ENCODE measurements around the gene SCN11A.

The SCN11A gene

DNA sequence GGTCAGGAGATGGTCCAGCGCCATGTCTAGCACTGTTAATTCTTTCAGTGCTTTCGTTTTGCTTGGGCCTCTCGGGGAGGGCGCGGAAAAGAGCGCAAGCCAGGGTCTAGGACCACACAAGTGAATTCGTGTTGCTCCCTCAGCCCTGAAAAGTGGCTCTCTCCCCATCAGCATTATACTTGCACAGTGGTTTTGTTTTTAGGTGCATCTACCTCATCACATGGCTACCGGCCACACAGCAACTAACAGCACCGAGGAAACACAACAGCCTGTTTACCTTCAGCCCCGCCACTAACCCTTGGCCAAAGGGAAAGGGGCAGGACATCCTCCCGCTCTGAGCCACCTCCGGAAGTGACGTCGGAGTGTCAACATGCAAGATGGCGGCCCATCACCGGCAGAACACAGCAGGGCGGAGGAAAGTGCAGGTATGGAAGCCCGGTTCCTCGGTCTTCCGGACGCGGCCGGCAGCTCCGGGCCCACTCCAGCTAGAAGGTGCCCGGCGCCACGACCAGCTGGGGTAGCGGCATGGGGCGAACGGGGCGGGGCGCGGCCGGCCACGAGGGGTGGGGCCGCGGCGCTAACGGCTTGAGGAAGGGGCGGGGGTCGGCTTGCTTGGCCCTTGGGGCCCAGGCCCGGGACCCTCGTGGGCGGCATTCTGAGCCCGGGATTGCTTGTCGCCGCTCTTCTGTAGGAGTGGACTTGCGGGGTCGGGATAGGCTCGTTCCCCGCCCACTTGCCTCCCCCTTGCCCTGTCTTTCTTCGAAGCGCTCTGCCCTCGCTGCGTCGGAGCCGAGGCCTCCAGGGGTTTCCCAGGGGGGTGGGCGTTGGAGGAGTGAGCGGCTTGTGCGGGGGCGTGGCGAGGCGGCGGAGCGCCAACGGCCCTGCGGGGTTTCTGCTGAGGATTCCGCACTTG, at the start of gene SCN11A, which contains the start of gene WDR48:
Gene SCN11A (minus strand): TSS at position 296 of the 913 bp plus-strand sequence. CDS start 101,582 bp downstream, outside the sequence.
Gene WDR48 (plus strand): TSS at position 368 of the 913 bp plus-strand sequence. CDS start 10 bp downstream, at position 378.
- DNase-seq: peak; percentile 95

DNA sequence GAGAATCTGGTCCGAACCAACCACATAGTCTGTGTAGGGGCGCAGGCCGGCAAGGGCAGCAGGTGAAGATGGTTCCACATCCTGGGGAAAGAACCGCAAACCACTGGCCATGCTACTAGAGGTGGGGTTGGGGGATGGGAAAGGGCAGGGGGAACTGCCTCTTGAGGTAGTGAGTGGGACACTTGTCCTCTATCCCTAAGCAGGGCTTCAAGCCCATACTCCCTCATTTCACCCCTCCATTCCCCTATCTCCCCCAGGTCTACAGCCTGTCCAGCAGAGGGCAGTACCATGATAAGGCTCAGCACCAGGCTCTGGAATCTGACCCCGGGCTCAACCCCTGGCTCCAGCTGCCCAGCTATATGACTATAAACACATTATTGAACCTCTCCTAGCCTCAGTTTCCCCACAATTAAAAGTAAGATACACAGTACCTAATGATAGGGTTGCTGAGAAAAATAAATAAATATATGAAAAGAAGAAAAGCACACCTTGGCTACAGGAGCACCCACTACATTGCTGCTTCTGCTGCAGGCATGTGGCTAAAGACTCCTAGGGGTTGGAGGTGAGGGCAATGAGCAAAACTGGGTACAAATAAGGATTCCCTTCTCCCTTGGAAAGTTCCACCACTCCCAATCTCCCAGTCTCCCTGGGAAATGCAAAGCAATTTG, 49.4 kb upstream of the SCN11A start:
- peak; percentile 58 for DNase-seq

- no peak for DNase-seq
Measured at GRCh38 chr3:39100500-39100886, 48.7 kb upstream of the SCN11A start.

DNA sequence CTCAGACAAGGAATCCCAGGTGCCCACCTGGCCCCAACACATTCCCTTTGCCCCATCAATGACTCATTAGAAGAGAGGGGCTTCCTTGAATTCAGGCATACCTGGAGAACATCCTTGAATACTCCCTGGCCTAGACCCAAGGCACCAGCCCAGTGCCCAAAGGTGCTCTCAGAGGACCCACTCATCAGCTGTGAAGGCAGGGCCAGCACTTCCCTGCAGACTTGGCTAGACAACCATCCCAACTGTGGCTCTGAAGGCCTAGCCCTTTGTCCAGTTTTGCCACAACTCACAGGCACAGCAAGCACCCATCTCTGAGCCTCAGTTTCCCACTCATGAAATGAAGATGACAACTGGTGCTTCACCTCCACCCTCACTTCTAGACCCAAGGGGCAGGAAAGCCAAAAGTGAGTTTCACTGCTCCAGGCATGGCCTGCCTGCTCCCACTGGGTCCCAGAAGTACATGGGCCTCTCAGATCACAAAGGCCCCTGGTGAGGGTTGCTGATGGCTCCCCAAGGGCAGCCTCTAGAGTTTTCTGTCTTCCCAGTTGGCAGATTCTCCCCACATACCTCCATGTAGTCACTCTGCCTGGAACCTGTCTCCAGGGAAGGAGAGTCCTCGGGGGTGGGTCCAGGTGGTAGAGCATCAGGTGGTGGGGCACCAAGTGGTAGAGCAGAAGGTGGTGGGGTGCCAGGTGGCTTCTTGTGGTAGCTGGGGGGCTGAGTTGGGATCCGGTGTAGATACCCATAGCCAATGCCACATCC, 48.2 kb upstream of the SCN11A start:
- no peak for DNase-seq

GRCh38 chr3:39099242-39099641, 47.5 kb upstream of the SCN11A start:
- no peak for DNase-seq

DNA sequence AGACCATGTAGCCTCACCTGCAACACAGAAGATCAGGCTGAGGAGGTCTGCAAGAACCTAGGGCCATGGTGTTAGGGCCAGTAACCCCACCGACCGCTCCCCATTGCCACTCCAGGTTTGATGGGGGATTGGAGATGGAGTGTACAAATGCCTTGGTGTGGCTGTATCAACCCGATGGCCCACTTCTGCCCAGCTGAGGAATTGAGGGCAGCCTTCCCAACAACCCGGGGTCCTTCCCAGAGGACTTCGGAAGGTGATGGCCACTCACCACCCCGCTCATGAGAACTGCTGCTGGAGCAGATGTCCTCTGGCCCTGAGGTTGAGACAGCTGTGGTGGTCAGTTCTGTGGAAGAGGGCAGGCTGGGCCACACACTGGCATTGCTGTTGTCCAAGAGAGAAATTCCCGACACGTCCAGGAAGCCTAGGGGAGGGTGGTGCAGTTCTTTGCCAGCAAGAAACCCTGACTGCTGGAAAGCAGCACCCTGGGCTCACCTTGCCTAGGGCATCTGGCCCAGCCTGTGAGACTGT, 46.8 kb upstream of the SCN11A start:
- DNase-seq: no peak

DNA sequence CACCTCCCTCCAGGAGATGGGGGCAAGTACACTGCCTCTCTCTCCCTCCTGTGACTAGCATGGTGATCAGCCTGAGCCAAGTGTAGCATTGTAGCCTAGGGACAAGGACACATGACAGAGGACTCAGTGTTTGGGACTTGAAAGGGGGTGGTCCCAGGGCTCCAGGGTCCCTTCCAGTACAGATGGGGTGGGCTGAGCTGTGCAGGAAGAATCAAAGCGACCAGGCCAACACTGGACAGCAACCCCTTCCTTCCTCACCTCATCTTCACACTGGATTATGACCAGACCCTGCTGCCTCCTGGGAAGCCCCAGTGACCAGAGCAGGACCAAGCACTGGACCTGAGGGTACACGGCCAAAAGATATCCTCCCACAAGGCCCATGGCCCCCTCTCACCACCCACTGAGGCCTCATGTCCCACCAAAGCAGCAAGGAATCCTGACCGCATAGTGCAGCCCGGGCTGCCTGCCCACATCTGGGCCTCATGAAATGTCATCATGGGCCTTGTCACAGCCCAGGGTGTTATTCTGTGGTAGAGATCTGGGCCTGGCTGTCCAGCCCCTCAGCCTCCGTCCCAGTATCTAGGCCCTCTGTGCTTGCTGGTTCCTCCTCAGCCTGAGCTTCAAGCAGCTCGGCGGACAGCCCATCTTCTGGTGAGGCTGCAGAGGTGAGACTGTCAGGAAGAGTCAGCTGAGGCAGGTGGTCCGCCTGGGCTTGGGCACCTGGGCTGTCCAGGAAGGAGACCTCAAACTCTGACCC, 46.1 kb upstream of the SCN11A start:
- DNase-seq: no peak

DNA sequence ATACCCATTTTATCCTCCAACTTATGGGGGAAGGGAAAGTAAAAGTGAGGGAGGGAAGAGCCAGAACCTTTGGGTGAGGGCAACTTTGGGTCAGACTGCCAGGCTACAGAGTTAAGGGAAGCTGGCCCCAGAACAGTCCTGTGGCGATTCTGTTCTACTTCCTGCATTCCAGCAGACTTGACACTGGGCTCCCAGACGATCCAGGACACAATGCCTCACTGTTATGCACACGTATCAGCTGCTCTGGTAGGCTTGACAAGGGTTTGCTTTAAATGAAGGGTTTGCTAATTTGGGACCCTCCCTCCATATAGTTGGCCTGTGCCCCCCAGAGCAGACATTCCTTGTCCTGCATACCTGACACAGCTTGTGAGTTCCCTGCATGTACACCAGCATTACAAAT, 45.0 kb upstream of the SCN11A start:
- no peak for DNase-seq

GRCh38 chr3:39095778-39096177, 44.0 kb upstream of the SCN11A start:
- DNase-seq: no peak

DNA sequence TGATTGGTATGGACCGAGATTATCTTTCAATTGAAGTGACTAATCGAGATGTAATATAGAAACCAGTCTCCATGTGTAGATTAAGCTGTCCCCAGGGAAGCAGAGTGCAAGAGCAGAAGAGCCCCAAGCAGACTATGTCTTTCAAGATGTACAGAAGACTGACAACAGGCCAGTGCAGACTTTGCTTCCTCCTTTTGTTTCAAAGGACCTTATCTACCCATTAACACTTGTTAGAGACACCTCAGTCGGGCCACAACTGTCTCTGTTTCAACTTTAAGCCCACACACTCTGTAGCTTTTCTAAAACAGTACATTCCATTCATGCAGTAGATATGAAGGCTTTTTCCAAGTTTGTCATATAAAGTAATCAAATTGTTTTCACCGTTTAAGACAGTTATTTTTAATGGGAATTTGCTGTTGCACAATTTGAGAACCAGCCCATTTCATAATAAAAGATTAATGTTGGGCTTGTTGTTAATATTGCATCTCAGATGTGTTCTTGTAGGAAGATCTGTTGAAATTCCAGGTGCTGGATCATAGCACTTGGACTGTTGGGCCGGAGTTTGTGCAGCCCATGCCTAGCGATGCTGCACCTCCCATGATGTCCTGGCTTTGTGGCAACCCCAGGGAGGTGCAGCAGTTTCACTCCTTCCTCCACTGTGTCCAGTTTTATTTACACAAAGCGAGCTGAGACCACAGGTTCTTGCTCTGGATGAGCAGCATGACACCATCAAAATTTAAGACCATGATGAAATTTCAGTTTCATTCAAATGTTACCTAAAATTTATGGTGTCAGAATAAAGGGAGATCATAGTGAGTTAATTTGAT, 43.3 kb upstream of the SCN11A start:
- no peak for DNase-seq

DNA sequence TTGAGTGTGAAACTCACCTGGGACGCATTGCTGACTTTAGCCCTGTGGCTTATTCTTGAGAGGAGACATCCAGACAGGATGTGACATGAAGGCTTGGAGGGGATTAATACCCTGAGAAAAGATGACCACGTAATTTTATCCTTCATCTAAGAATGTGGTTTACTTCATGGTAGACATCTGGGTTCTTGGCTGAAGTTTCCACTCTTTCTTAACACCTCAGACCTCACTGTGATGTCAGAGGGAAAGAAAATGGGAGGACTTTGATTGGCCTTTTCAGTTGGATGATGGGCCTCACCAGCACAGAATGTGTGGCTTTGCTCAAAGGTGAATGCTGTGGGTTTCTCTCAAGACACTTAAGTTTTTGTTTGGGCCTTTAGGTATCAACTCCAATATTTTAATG, 39.2 kb upstream of the SCN11A start:
- DNase-seq: no peak

- no peak for DNase-seq
Measured at GRCh38 chr3:39088889-39089288, 37.1 kb upstream of the SCN11A start.

DNA sequence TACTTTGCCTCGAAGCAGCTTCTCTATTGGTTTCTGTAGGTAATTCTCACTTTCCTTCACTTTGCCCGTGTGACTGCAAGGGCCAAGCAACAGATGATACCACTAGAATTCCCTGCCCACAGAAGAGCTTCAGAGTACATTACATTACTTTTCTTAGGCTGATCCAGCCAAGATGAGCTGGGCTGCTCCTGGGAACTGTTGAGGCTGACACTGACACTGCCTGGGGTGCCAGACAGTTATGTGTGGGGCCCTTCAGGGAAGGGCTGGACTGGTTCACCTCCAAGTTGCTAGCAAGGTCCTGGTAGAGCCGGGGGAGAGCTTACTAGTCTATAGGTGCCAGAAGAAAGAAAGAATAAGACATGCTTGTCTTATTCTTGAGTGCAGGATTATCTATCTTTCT, 36.7 kb upstream of the SCN11A start:
- DNase-seq: no peak

DNA sequence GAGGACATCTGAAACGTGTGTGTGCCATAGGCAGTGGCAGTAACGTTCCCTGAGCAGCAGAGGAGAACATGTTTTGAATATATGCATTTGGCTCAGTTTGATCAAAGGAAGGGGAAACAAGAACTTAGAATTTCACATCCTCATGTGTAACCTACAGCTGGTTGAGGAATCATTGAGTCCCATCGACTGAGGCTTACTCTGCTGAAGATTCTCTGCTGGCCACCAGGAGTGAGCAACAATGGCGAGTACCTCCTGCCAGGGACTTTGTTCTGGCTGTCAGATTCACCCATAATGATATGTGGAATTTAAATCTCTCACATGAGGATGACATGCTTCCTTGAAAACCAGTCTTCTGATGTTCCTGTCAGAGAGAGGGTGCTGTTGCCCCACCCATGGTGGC, 34.4 kb upstream of the SCN11A start:
- DNase-seq: no peak

DNA sequence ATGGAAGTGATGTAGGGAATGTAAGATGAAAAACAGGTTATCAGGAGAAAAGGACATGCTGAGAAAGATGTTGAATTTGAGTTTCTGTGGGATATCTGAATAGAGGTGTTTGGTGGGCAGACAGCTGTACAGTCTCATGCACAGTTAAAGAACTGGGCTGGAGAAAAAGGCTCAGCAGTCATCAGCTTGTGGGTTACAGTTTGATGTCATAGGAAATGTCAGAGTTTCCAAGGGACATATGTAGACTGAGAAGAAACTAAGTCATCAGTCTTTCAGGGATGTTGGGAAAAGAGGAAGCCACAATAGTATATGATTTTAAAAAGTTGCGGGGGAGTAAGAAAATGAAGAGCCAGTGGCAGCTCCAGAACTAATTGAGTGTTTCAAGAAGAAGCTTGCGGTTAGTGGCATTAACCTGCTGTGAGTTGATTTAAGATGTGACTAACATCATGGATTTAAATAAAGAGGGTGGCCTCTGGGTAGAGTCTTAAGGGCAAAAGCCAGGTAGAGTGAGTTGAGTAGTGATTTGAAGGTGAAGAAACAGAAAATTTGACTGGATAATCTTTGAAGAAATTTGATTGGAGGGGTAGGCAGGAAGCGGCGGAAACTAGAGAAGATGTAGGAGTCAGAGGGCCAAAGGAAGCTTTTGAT, 31.0 kb upstream of the SCN11A start:
- no peak for DNase-seq

DNA sequence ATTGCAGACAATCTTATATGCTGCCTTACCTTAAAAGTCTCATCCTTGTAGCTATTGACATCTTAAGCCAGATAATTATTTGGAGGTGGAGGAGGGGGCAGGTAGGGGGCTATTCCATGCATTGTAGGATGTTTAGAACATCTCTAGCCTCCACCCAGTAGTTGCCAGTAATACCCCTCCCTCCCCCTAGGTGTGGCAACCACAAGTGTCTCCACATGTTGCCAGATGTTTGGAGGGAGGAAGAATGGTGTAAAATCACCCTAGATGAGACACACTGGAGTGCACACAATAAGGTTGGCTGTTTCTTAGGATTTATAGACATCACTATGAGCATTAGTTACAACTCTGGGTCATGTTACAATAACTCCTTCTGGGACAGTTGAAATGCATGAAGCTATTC, 28.3 kb upstream of the SCN11A start:
- DNase-seq: no peak

GRCh38 chr3:39079530-39079929, 27.8 kb upstream of the SCN11A start:
- no peak for DNase-seq

DNA sequence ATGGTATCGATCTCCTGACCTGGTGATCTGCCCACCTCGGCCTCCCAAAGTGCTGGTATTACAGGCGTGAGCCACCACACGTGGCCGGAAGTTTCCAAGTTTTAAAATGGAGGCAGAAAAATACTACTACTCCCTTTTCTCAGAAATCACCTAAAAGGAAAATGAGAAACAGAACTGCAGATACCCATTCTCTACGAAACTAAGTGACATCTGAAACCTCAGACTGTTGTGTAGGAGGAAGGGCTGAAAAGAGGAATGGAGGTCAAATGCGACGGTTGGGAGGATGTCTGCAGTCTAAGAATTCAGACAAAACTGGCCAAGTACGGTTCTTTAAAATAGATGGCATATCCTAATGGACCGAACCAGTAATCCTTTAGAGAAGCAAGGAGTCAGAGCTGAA, 24.2 kb upstream of the SCN11A start:
- no peak for DNase-seq

- no peak for DNase-seq
Measured at GRCh38 chr3:39068556-39068955, 16.8 kb upstream of the SCN11A start.

- DNase-seq: no peak
Measured at GRCh38 chr3:39067286-39067685, 15.5 kb upstream of the SCN11A start.

DNA sequence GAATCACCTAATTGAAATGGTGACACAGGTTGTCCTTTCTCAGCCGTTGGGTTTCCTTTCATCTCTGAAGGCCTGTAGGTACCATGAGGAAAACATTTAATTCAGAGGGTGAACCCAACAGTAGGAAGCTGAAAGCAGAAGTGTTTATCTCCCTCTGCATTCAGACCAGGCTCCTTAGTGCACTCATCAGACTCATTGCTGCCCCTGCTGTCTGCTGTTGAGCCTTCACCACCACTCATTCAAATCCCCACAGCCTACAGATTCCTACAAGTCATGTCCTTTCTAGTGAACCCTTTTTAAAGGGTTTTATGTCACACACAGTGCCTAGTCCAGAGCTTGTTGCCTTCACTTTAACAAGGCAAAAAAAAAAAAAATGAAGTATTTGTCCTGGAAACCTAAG, 13.5 kb upstream of the SCN11A start:
- DNase-seq: no peak
